Vagina (tissue), 2 donors: ENCODE results near the gene SIRT1. TPM values are rescaled to one million over a fixed set of nuclear protein-coding genes. Genes with fewer than 3 reads are reported as not detected.

Experiments used
- DNase-seq, 2 donors: peaks; one replicate each; pipeline ENCODE4 v3.0.0-alpha.2; 2017; ENCODE audit errors: extremely low spot score in 2 of 2
- H3K27ac ChIP-seq: fragments of 200-600 bp; sonication (generic); one replicate; pipeline ENCODE4 v1.5.1; 2019
- H3K27me3 ChIP-seq: fragments of 200-600 bp; sonication (generic); one replicate; pipeline ENCODE4 v1.5.1; 2019
- H3K36me3 ChIP-seq, 2 donors: fragments of 200-600 bp; sonication (generic); one replicate each; pipeline ENCODE4 v1.5.1; 2017 to 2019
- H3K4me1 ChIP-seq: fragments of 200-600 bp; sonication (generic); one replicate; pipeline ENCODE4 v1.5.1; 2019
- H3K4me3 ChIP-seq, 2 donors: fragments of 200-600 bp; sonication (generic); 1 replicate in 1 of 2; 2 replicates in 1 of 2; pipeline ENCODE4 v1.5.1; 2016 to 2019
- H3K9me3 ChIP-seq: fragments of 200-600 bp; sonication (generic); one replicate; pipeline ENCODE4 v1.5.1; 2019
- POLR2A ChIP-seq, 2 donors: fragments of 450-650 bp; IDR thresholded peaks; one replicate each; pipeline ENCODE4 v1.6.1; 2017; ENCODE audit warnings: antibody characterized with exemption in 2 of 2, mild to moderate bottlenecking in 2 of 2, moderate library complexity in 2 of 2
- POLR2AphosphoS5 ChIP-seq, 2 donors: sonication (generic); formaldehyde crosslinking; IDR thresholded peaks; one replicate each; pipeline ENCODE4 v1.9.0; 2017; ENCODE audit warnings: antibody characterized with exemption in 2 of 2, mild to moderate bottlenecking in 2 of 2, low read depth in 1 of 2; ENCODE audit not compliant: insufficient read depth in 1 of 2
- intact Hi-C: fragments of 100-400 bp; cut with DNase I; formaldehyde crosslinking; loops from one replicate; pipeline ENCODE4 v1.15.1; 2023
- total RNA-seq: library from RNA; depleted of rRNA; stranded (reverse); fragments of >200 nt; gene quantifications from one replicate; pipeline ENCODE4 v1.2.3, GENCODE V29; 2016
- TF ChIP-seq, protein P1 (sequence below), 3 experiments: fragments of 450-650 bp in 2 of 3; fragments of 200-600 bp in 1 of 3; sonication (generic) in 1 of 3; IDR thresholded peaks; one replicate each; pipeline ENCODE4 v1.5.1; 2017 to 2019; ENCODE audit warnings: antibody characterized with exemption in 3 of 3, mild to moderate bottlenecking in 2 of 3, moderate library complexity in 2 of 3

SIRT1 gene
- total RNA-seq, 1 donor from 2014 or later, result 18.9 TPM

DNA sequence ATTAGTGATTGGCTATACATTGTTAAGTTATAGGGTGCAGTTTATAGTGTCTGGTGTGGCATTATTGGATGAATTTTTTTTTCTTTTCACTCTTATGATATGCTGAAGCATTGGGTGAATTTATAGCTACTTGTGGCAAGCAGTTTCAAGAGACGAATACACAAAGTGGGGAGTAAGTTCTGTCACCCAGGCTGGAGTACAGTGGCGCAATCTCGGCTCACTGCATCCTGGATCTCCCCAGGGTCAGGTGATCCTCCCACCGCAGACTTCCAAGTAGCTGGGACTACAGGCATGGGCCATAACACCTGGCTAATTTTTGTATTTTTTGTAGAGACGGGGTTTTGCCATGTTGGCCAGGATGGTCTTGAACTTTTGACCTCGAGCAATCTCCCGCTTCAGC lies 6.3 kb upstream of the SIRT1 start:
- no peaks in the 10 kb centered on the region for H3K9me3 ChIP-seq
- TF ChIP-seq POLR2AphosphoS5 (IDR thresholded peaks at IDR 0.05; ENCODE audit: insufficient read depth in 1 of 2, low read depth in 1 of 2) (no peak), POLR2A (IDR thresholded peaks at IDR 0.05) (no peak)
- TF ChIP-seq, protein P1, sequence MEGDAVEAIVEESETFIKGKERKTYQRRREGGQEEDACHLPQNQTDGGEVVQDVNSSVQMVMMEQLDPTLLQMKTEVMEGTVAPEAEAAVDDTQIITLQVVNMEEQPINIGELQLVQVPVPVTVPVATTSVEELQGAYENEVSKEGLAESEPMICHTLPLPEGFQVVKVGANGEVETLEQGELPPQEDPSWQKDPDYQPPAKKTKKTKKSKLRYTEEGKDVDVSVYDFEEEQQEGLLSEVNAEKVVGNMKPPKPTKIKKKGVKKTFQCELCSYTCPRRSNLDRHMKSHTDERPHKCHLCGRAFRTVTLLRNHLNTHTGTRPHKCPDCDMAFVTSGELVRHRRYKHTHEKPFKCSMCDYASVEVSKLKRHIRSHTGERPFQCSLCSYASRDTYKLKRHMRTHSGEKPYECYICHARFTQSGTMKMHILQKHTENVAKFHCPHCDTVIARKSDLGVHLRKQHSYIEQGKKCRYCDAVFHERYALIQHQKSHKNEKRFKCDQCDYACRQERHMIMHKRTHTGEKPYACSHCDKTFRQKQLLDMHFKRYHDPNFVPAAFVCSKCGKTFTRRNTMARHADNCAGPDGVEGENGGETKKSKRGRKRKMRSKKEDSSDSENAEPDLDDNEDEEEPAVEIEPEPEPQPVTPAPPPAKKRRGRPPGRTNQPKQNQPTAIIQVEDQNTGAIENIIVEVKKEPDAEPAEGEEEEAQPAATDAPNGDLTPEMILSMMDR (IDR thresholded peaks at IDR 0.05), result no peak
- H3K27me3 ChIP-seq, result no peaks in the 10 kb centered on the region
- DNase-seq, result no peak
- H3K4me3 ChIP-seq, result no peak overlapping the region
- H3K36me3 ChIP-seq, result no peaks in the 10 kb centered on the region
- intact Hi-C loops, result no loop called here
- H3K4me1 ChIP-seq, result no peaks in the 10 kb centered on the region
- H3K27ac ChIP-seq, result no peak overlapping the region

DNA sequence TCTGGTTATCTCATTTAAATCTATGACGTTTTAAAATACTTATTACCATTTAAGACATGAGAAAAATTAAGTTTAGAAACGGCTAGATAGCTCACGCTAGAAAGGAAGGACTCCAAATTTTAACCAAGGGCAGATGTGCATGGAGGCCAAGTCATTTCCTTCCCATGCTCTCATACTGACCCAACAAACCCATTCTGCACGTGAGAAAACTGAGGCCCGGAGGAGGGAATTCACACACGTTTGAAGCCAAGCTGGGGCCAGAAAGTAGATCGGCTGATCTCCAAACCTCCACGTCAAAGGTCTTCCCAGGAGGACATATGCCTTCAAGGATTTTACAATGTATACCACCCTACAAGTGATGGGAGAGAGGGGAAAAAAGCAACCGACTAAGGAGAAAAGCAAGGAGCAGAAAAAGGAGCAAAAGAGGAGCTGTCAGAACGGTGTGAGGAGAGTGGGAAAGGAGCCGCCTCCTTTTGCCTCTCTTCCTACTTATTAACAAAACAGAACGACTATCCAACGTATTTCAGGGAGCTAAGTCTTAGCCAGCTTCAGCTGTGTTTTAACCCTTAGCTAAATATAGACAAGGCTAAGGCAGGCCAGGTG lies 645 bp upstream of the SIRT1 start:
- H3K27me3 ChIP-seq, result no peaks in the 10 kb centered on the region
- intact Hi-C loops, result loop anchor here (2.0 kb wide), 1 partner anchor 449 kb away; the partner anchor contains the start of genes HNRNPH3 and PBLD
- no peak for DNase-seq

DNA sequence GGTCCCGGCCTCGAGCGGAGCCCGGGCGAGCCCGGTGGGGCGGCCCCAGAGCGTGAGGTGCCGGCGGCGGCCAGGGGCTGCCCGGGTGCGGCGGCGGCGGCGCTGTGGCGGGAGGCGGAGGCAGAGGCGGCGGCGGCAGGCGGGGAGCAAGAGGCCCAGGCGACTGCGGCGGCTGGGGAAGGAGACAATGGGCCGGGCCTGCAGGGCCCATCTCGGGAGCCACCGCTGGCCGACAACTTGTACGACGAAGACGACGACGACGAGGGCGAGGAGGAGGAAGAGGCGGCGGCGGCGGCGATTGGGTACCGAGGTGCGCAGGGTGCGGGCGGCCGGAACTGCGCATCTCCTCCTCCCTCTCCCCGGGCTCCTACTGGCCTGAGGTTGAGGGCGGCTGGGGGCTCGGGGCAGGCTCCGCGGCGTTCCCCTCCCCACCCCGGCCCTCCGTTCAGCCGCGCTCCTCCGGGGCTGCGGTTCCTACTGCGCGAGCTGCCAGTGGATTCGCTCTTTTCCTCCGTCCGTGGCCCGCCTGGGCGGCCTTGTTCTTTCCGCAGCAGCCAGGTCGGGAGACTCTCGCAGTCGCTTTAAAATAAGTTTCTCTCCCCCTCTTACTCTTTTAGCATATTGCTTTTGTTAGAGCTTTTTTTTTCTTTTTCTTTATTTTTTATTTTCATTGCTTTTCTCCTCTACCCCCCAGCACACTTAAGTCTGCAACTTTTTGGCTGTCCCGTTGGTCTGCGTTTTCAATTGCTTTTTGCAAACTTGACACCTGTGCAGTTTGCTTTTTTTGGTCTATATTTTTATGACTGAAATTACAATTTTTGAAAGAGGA lies 600 bp downstream of the SIRT1 start:
- no peaks in the 10 kb centered on the region for H3K27me3 ChIP-seq
- H3K9me3 ChIP-seq, result no peaks in the 10 kb centered on the region
- H3K27ac ChIP-seq, result peak overlapping the region; percentile 90
- DNase-seq, result peak in 1 of 2 donors; percentile 89
- H3K4me1 ChIP-seq, result peaks cover 29% of the 10 kb centered on the region
- intact Hi-C loops, result loop anchor here (2.0 kb wide), 1 partner anchor 448 kb away; the partner anchor contains the start of genes HNRNPH3 and PBLD
- TF ChIP-seq, protein P1 (IDR thresholded peaks at IDR 0.05), result no peak
- TF ChIP-seq POLR2AphosphoS5 (IDR thresholded peaks at IDR 0.05; ENCODE audit: insufficient read depth in 1 of 2, low read depth in 1 of 2) (no peak), POLR2A (IDR thresholded peaks at IDR 0.05) (no peak)
- peak overlapping the region; percentile 81 to 88 for H3K4me3 ChIP-seq
- peaks cover 0 to 24% of the 10 kb centered on the region in 2 donors for H3K36me3 ChIP-seq

More for the DNA sequence above, 645 bp upstream of the SIRT1 start:
- Histone ChIP-seq H3K4me1 (peaks cover 22% of the 10 kb centered on the region), H3K9me3 (no peaks in the 10 kb centered on the region), H3K27ac (peak overlapping the region; percentile 90), H3K4me3 (peak overlapping the region; percentile 81 to 88), H3K36me3 (peaks cover 0 to 12% of the 10 kb centered on the region in 2 donors)
- TF ChIP-seq, protein P1 (IDR thresholded peaks at IDR 0.05), result no peak
- TF ChIP-seq POLR2AphosphoS5 (IDR thresholded peaks at IDR 0.05; ENCODE audit: insufficient read depth in 1 of 2, low read depth in 1 of 2) (no peak), POLR2A (IDR thresholded peaks at IDR 0.05) (no peak)

DNA sequence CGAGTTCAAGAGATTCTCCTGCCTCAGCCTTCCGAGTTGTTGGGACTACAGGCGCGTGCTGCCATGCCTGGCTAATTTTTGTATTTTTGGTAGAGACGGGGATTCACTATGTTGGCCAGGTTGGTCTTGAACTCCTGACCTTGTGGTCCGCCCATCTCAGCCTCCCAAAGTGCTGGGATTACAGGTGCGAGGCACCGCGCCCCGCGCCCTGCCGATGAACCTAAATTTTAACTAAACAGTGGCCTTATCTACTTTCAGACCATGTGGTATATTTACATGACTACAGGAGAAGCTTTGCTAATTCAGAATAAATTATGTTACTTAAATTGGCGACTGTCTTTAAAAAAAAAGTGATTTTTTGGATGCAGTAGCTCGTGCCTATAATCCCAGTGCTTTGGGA lies 9.2 kb downstream of the SIRT1 start:
- peaks cover 0 to 62% of the 10 kb centered on the region in 2 donors for H3K36me3 ChIP-seq
- H3K4me1 ChIP-seq, result peaks cover 8% of the 10 kb centered on the region
- intact Hi-C loops, result no loop called here
- H3K27me3 ChIP-seq, result no peaks in the 10 kb centered on the region
- no peak for TF ChIP-seq POLR2AphosphoS5 (IDR thresholded peaks at IDR 0.05; ENCODE audit: insufficient read depth in 1 of 2, low read depth in 1 of 2)
- no peak for TF ChIP-seq POLR2A (IDR thresholded peaks at IDR 0.05)
- TF ChIP-seq, protein P1 (IDR thresholded peaks at IDR 0.05), result no peak
- no peak overlapping the region for H3K27ac ChIP-seq
- H3K4me3 ChIP-seq, result no peak overlapping the region
- no peak for DNase-seq
- no peaks in the 10 kb centered on the region for H3K9me3 ChIP-seq
